GM18951 (cell line): ENCODE results near the gene CFLAR.

ENCODE experiments used
- POLR2A ChIP-seq: IDR thresholded peaks from 4 replicates; pipeline ENCODE4 v1.6.1; 2011; ENCODE audit warnings: mild to moderate bottlenecking; ENCODE audit not compliant: insufficient read length, insufficient read depth; ENCODE audit errors: extremely low read depth
- in situ Hi-C: fragments of 300-500 bp; cut with MboI; formaldehyde crosslinking; loops from one replicate; pipeline ENCODE4 v1.12.0; 2022; ENCODE audit warnings: low sequenced_read_pairs, mixed read lengths, inconsistent platforms; ENCODE audit not compliant: unreplicated experiment

Gene CFLAR

DNA sequence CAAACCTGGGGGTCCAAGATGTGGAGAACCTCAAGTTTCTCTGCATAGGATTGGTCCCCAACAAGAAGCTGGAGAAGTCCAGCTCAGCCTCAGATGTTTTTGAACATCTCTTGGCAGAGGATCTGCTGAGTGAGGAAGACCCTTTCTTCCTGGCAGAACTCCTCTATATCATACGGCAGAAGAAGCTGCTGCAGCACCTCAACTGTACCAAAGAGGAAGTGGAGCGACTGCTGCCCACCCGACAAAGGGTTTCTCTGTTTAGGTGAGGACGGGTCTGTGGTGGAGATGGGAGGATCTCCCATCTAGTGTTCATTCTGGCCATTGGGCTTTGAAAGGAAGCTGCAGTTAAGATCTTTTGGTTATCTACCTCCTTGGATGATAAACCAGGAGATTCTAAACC lies 69.9 kb downstream of the CFLAR start:
- TF ChIP-seq POLR2A: no peak
- in situ Hi-C loops: loop anchor here (5.0 to 25.0 kb wide), 2 partner anchors 41 to 474 kb away; no protein-coding TSS in a partner anchor

GRCh38 chr2:201186982-201187381 lies 71.0 kb downstream of the CFLAR start:
- in situ Hi-C loops: loop anchor here (5.0 to 25.0 kb wide), 2 partner anchors 40 to 475 kb away; no protein-coding TSS in a partner anchor
- no peak for TF ChIP-seq POLR2A

DNA sequence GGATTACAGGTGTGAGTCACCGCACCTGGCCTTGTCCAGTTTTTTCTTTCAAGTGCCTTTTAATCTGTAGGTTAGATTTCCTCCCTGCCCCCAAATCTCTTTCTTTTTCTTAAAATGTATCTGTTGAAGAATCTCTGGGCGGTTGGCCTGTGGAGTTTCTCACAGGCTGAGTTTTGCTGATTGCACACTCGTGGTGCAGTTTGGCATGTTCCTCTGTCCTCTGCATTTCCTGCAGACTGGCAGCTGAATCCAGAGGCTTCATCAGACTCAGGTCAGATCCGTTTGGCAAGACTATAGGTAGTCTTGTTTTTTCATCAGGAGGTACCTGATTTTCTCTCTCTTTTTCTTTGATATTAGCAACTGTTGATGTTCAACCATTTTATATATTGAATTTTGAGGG lies 72.5 kb downstream of the CFLAR start:
- in situ Hi-C loops: loop anchor here (5.0 to 25.0 kb wide), 2 partner anchors 39 to 476 kb away; no protein-coding TSS in a partner anchor
- no peak for TF ChIP-seq POLR2A

- in situ Hi-C loops: loop anchor here (25.0 kb wide), 1 partner anchor 479 kb away; no protein-coding TSS in a partner anchor
- TF ChIP-seq POLR2A: no peak
Measured at GRCh38 chr2:201191132-201191875, 75.3 kb downstream of the CFLAR start.

GRCh38 chr2:201194097-201194496 lies 78.1 kb downstream of the CFLAR start:
- in situ Hi-C loops: loop anchor here (25.0 kb wide), 1 partner anchor 482 kb away; no protein-coding TSS in a partner anchor

DNA sequence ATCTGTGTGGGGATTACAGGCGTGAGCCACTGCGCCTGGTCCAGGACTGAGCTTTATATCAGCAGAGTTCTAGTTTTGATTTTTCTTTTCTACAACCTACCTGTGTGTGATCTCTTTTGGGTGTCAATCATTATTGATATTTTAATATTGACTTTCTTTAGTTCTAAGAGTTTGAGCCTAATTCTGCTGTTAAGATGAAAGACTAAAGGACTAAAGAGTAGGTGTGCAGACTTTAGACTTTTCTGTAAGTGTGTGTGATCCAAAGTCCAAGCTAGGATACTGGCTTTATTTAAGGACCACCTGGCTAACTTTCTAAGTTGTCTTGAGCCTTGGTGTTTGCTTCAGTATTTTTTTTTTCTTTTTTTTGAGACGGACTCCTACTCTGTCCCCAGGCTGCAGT lies 79.4 kb downstream of the CFLAR start:
- in situ Hi-C loops: loop anchor here (25.0 kb wide), 1 partner anchor 483 kb away; no protein-coding TSS in a partner anchor
- no peak for TF ChIP-seq POLR2A

More at GRCh38 chr2:201194097-201194496, 78.1 kb downstream of the CFLAR start:
- no peak for TF ChIP-seq POLR2A

DNA sequence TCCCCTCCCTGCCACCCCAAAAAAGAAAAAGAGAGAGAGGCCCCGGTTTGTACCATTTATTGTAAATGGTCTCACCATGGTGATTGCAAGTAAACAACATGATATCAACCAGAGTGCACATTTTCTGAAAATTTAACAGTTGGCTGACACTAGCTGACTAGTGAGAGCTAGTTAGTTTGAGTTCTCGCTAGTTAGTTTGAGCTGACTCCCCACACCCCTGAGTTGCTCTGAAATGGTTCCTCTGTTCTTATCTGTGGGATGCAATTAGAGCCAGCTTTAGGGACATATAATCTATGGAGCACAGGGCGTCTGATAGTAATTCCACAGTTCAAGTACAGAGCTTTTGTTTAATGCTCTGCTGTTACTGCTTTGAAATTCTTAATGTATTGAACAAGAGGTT lies 80.0 kb downstream of the CFLAR start:
- no peak for TF ChIP-seq POLR2A
- in situ Hi-C loops: loop anchor here (25.0 kb wide), 1 partner anchor 484 kb away; no protein-coding TSS in a partner anchor

DNA sequence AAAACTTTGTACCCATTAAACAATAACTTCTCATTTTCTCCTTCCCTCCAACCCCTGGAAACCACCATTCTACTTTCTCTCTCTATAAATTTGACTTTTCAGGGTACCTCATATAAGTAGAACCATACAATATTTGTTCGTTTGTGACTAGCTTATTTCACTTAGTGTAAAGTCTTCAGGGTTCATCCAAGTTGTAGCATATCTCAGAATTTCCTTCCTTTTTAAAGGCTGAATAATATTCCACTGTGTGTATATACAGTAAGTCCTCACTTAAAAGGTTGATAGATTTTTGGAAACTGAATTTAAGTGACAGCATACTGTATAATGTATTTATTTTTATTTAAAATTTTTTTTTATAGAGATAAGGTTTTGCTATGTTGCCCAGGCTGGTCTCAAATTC lies 80.8 kb downstream of the CFLAR start:
- TF ChIP-seq POLR2A: no peak
- in situ Hi-C loops: loop anchor here (25.0 kb wide), 1 partner anchor 485 kb away; no protein-coding TSS in a partner anchor

DNA sequence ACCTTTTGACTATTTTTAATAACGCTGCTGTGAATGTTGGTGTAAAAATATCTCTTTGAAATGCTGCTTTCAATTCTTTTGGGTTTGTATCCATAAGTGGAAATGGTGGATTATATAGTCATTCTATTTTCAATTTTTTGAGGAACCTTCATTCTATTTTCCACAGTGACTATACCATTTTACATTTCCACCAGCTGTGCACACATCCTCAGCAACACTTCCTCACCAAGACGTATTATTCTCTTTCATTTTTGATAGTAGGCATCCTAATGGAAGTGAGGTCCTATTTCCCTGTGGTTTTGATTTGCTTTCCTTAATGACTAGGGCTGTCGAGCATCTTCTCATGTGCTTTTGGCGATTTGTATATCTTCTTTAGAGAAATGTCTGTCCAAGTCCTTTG lies 81.8 kb downstream of the CFLAR start:
- in situ Hi-C loops: loop anchor here (25.0 kb wide), 1 partner anchor 485 kb away; no protein-coding TSS in a partner anchor
- TF ChIP-seq POLR2A: no peak

DNA sequence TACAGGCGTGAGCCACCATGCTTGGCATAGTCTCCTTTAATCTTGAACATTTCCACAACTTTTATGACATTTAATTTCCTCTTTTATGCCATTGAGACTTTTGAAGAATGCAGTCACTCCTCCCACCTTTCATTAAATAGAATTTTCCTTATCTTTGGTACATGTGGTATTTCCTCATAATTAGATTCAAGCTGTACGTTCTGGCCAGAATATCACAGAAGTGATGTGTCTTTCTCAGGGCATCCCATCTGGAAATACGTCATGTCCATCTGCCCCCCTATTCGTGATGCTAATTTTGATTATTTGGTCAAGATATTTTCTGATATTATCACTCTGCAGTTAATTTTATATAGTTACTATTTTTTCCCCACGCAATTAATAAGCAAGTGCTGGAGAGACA lies 83.9 kb downstream of the CFLAR start:
- no peak for TF ChIP-seq POLR2A
- in situ Hi-C loops: loop anchor here (25.0 kb wide), 1 partner anchor 488 kb away; no protein-coding TSS in a partner anchor

GRCh38 chr2:201200345-201200744 lies 84.4 kb downstream of the CFLAR start:
- in situ Hi-C loops: no loop called here
- no peak for TF ChIP-seq POLR2A

GRCh38 chr2:201201371-201201770 lies 85.4 kb downstream of the CFLAR start:
- in situ Hi-C loops: no loop called here
- TF ChIP-seq POLR2A: no peak

DNA sequence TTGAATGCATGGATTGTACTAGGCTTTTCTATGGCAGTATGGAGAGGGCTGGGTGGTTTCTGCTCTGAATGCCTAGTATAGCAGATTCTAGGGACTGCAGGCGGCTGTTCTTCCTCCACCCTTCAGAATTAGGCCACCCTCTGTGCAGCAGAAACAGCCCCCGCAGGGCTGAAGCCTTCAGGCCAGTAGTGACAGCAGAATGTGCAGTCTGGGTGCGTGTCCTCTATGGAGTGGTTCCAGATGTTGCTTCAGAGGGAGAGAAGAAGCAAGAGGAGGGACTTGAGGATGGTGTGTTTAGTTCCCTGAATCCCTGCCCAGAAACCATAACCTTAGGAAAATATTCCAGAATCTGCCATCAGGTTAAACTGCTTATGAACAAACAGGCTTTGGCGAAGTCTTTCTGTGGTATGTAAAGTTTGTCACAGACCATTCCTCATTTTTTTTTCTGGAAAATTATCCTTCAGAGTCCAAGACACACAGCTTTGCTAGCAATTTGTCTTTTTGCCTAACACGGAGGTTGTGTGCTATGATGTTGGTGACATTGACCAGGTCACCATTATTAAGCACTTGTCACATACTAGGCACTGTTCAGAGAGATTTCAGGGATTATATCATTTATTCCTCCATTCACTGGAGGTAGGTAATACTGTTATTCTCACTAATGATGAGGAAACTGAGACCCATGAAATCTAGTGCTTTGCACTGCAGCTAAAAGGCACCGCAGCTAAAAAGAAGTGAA lies 88.1 kb downstream of the CFLAR start:
- in situ Hi-C loops: no loop called here

More for the DNA sequence above, 88.1 kb downstream of the CFLAR start:
- no peak for TF ChIP-seq POLR2A
